DMS114 treated with DMSO at 0.1 percent for 48 hours (cell line): Measurements from ENCODE around the gene TKFC.

ENCODE experiments used
- DNase-seq: peaks from one replicate; lab custom pipeline; 2025; ENCODE audit not compliant: unreplicated experiment; lab: John Stamatoyannopoulos, UW

The TKFC gene

GRCh38 chr11:61332797-61333549 lies at the start of gene TKFC, which contains the start of gene DDB1:
Gene TKFC, plus strand, starts transcription at chr11:61333228. Its CDS starts 1,501 bp downstream, at chr11:61334729.
Gene DDB1, minus strand, starts transcription at chr11:61333105. Its CDS starts 137 bp downstream, at chr11:61332968.
- DNase-seq = peak; percentile 76

GRCh38 chr11:61283613-61284012 lies 49.4 kb upstream of the TKFC start:
- no peak for DNase-seq

GRCh38 chr11:61287338-61287977 lies 45.6 kb upstream of the TKFC start:
- no peak for DNase-seq

- DNase-seq = no peak
These were observed 41.9 kb upstream of the TKFC start for GRCh38 chr11:61290905-61291690.

- DNase-seq = no peak
These were observed 40.7 kb upstream of the TKFC start for GRCh38 chr11:61292356-61292755.

- DNase-seq = no peak
These were observed 38.9 kb upstream of the TKFC start for GRCh38 chr11:61293867-61294716.

- no peak for DNase-seq
These were observed 38.1 kb upstream of the TKFC start, which contains the start of gene VWCE for GRCh38 chr11:61294717-61295595. Gene VWCE, minus strand, starts transcription at chr11:61295316. Its CDS starts 279 bp downstream, at chr11:61295037.

- DNase-seq = no peak
These were observed 37.5 kb upstream of the TKFC start for GRCh38 chr11:61295596-61295926.

- no peak for DNase-seq
These were observed 35.7 kb upstream of the TKFC start for GRCh38 chr11:61297341-61297740.

- no peak for DNase-seq
These were observed 35.3 kb upstream of the TKFC start for GRCh38 chr11:61297746-61298145.

GRCh38 chr11:61298663-61299244 lies 34.3 kb upstream of the TKFC start:
- DNase-seq = no peak

- no peak for DNase-seq
These were observed 30.5 kb upstream of the TKFC start for GRCh38 chr11:61302550-61302949.

GRCh38 chr11:61303725-61304124 lies 29.3 kb upstream of the TKFC start:
- no peak for DNase-seq

- DNase-seq = no peak
These were observed 27.6 kb upstream of the TKFC start for GRCh38 chr11:61305417-61305816.

GRCh38 chr11:61306221-61306620 lies 26.8 kb upstream of the TKFC start:
- no peak for DNase-seq

GRCh38 chr11:61307354-61307753 lies 25.7 kb upstream of the TKFC start:
- DNase-seq = no peak

- no peak for DNase-seq
These were observed 23.9 kb upstream of the TKFC start for GRCh38 chr11:61309141-61309540.

- no peak for DNase-seq
These were observed 23.3 kb upstream of the TKFC start for GRCh38 chr11:61309739-61310138.

- DNase-seq = no peak
These were observed 22.3 kb upstream of the TKFC start for GRCh38 chr11:61310749-61311148.
